K562 (cell line): ENCODE measurements around the gene N4BP3. TPM values are rescaled to one million over a fixed set of nuclear protein-coding genes. Genes with fewer than 3 reads are reported as not detected.
"Not testable (repeated sequence)": the region's sequence is repeated elsewhere in the genome, so short reads cannot be mapped to it uniquely, and the experiment has no call there.

Experiments
- ATAC-seq: fragments of 200-7000 bp; cut with Tn5 transposase; 3 replicates; pipeline ENCODE4 v1.9.1; 2020; ENCODE audit warnings: moderate library complexity
- BruUV-seq: library from RNA; stranded (reverse); fragments of 400-500 nt; replicated peaks from 2 replicates; lab custom pipeline; 2021; lab: Mats Ljungman, UMichigan
- CTCF ChIA-PET: fragments of 300-600 bp; formaldehyde crosslinking; extraction: SDS; loops from one replicate; lab custom pipeline; 2021; ENCODE audit warnings: low intra/inter-chr PET ratio; lab: Yijun Ruan, JAX
- POLR2A ChIA-PET: fragments of 300-600, 350-650 bp; sonication (Branson Sonifier 250); formaldehyde crosslinking; extraction: SDS; loops from one replicate; lab custom pipeline; 2021; ENCODE audit warnings: antibody characterized with exemption, inconsistent platforms; lab: Yijun Ruan, JAX
- DNase-seq, 4 experiments: peaks; one replicate each; pipeline versions ENCODE4 v3.0.0 to v3.0.0-alpha.2; 2011 to 2018; ENCODE audit warnings: low spot score in 3 of 4, mixed read lengths in 3 of 4; ENCODE audit errors: extremely low read depth in 1 of 4
- FAIRE-seq: peaks from 2 replicates; lab custom pipeline; 2011; peaks lifted over from hg19 to GRCh38; lab: Jason Lieb, UNC
- H2AFZ ChIP-seq: 2 replicates; pipeline ENCODE4 v1.6.0; 2011; ENCODE audit warnings: low read depth, low read length, control low read depth, inconsistent platforms
- H3K27ac ChIP-seq: fragments of 200-600 bp; 3 replicates; pipeline ENCODE4 v1.8.0; 2011; ENCODE audit warnings: low read depth, mild to moderate bottlenecking, control low read depth, inconsistent platforms, low read length, moderate library complexity, mixed read lengths; ENCODE audit errors: extremely low read depth
- H3K27me3 ChIP-seq, 2 experiments: fragments of 300-600 bp in 1 of 2; 2 replicates in 1 of 2; 3 replicates in 1 of 2; pipeline versions ENCODE4 v1.6.0 to v1.8.0; 2011; ENCODE audit warnings: inconsistent platforms in 2 of 2, low read length in 2 of 2, mild to moderate bottlenecking in 1 of 2, mixed read lengths in 1 of 2, moderate library complexity in 1 of 2; ENCODE audit not compliant: control insufficient read depth in 2 of 2, insufficient read depth in 2 of 2
- H3K36me3 ChIP-seq: fragments of 300-600 bp; 3 replicates; pipeline ENCODE4 v1.8.0; 2011; ENCODE audit warnings: mild to moderate bottlenecking, low read length, inconsistent platforms; ENCODE audit not compliant: control insufficient read depth, insufficient read depth
- H3K4me1 ChIP-seq, 2 experiments: fragments of 200-600 bp in 1 of 2; replicated peaks in 1 of 2; 2 replicates in 1 of 2; 3 replicates in 1 of 2; pipeline versions ENCODE4 v1.5.1 to v1.8.0; 2011; ENCODE audit warnings: inconsistent platforms in 2 of 2, low read length in 2 of 2, mild to moderate bottlenecking in 1 of 2, mixed read lengths in 1 of 2, moderate library complexity in 1 of 2; ENCODE audit not compliant: control insufficient read depth in 2 of 2, insufficient read depth in 2 of 2
- H3K4me2 ChIP-seq: 2 replicates; pipeline ENCODE4 v1.6.1; 2011; ENCODE audit warnings: low read length, control low read depth, inconsistent platforms, mixed read lengths; ENCODE audit not compliant: insufficient read depth
- H3K4me3 ChIP-seq: fragments of 200-600 bp; sonication (generic), shearing (Covaris generic); 2 replicates; pipeline ENCODE4 v1.5.1; 2016; ENCODE audit warnings: control low read depth, inconsistent platforms
- H3K79me2 ChIP-seq: fragments of 200-600 bp; 3 replicates; pipeline ENCODE4 v1.8.0; 2011; ENCODE audit warnings: low read length, inconsistent platforms; ENCODE audit not compliant: control insufficient read depth, insufficient read depth
- H3K9ac ChIP-seq, 2 experiments: 2 replicates each; pipeline versions ENCODE4 v1.6.0 to v1.6.1; 2011; ENCODE audit warnings: low read depth in 2 of 2, low read length in 2 of 2, control low read depth in 1 of 2, inconsistent platforms in 1 of 2, mild to moderate bottlenecking in 1 of 2, mixed read lengths in 1 of 2; ENCODE audit not compliant: insufficient read depth in 1 of 2
- H3K9me1 ChIP-seq: one replicate; pipeline ENCODE4 v1.6.0; 2011; ENCODE audit warnings: inconsistent platforms, mild to moderate bottlenecking, low read length, moderate library complexity; ENCODE audit not compliant: control insufficient read depth, insufficient read depth
- H3K9me3 ChIP-seq: replicated peaks from 2 replicates; pipeline ENCODE4 v1.5.1; 2011; ENCODE audit warnings: low read depth, low read length, inconsistent platforms; ENCODE audit not compliant: control insufficient read depth, insufficient read depth
- H4K20me1 ChIP-seq: replicated peaks from 2 replicates; pipeline ENCODE4 v1.6.1; 2011; ENCODE audit warnings: low read length, inconsistent platforms, mixed read lengths; ENCODE audit not compliant: control insufficient read depth, insufficient read depth
- BRD9 ChIP-seq: fragments of 450-650 bp; IDR thresholded peaks from 2 replicates; pipeline ENCODE4 v1.6.1; 2018; ENCODE audit warnings: low read depth; ENCODE audit not compliant: partially characterized antibody
- ERF ChIP-seq: fragments of 450-650 bp; formaldehyde crosslinking; IDR thresholded peaks from 2 replicates; pipeline ENCODE4 v1.4.0; 2020; ENCODE audit warnings: mild to moderate bottlenecking, mixed read lengths
- HDAC2 ChIP-seq: fragments of 450-650 bp; IDR thresholded peaks from 2 replicates; pipeline ENCODE4 v1.6.1; 2016; ENCODE audit warnings: mild to moderate bottlenecking
- KDM1A ChIP-seq, 2 experiments: fragments of 450-650 bp; IDR thresholded peaks; 2 replicates each; pipeline ENCODE4 v1.6.1; 2016; ENCODE audit warnings: mild to moderate bottlenecking in 2 of 2
- LEF1 ChIP-seq: fragments of 450-650 bp; IDR thresholded peaks from 2 replicates; pipeline ENCODE4 v1.6.1; 2016; ENCODE audit warnings: mild to moderate bottlenecking
- MBD2 ChIP-seq: sonication (generic); IDR thresholded peaks from 2 replicates; pipeline ENCODE4 v1.6.1; 2016; ENCODE audit warnings: low read depth, borderline replicate concordance
- MEIS2 ChIP-seq: fragments of 450-650 bp; IDR thresholded peaks from 2 replicates; pipeline ENCODE4 v1.6.1; 2014; ENCODE audit warnings: mild to moderate bottlenecking; ENCODE audit not compliant: partially characterized antibody
- MYC ChIP-seq, 2 experiments: fragments of 250-450 bp in 1 of 2; sonication (Bioruptor Pico) in 1 of 2; IDR thresholded peaks; 2 replicates each; pipeline versions ENCODE4 v1.5.1 to v1.6.1; 2012 to 2021; ENCODE audit warnings: low read depth in 2 of 2, borderline replicate concordance in 1 of 2, improper control_type of control experiment in 1 of 2, low read length in 1 of 2, mild to moderate bottlenecking in 1 of 2, moderate library complexity in 1 of 2
- NCOA4 ChIP-seq: fragments of 450-650 bp; IDR thresholded peaks from 2 replicates; pipeline ENCODE4 v1.6.1; 2018; ENCODE audit warnings: mild to moderate bottlenecking; ENCODE audit not compliant: partially characterized antibody
- NEUROD1 ChIP-seq: fragments of 150-350 bp; IDR thresholded peaks from 2 replicates; pipeline ENCODE4 v1.6.1; 2014; ENCODE audit warnings: borderline replicate concordance, low read length, low read depth; ENCODE audit not compliant: partially characterized antibody
- PTRF ChIP-seq: fragments of 450-650 bp; IDR thresholded peaks from 2 replicates; pipeline ENCODE4 v1.6.1; 2016; ENCODE audit warnings: mild to moderate bottlenecking, missing genetic modification characterization, missing compliant biosample characterization
- PYGO2 ChIP-seq: fragments of 450-650 bp; IDR thresholded peaks from 2 replicates; pipeline ENCODE4 v1.6.1; 2016; ENCODE audit warnings: mild to moderate bottlenecking, missing genetic modification characterization, moderate library complexity, missing compliant biosample characterization
- SMARCA5 ChIP-seq: fragments of 450-650 bp; IDR thresholded peaks from 2 replicates; pipeline ENCODE4 v1.6.1; 2016
- ZC3H8 ChIP-seq: fragments of 450-650 bp; IDR thresholded peaks from 2 replicates; pipeline ENCODE4 v1.6.1; 2017
- WGBS: fragments of 100-300 bp; shearing (Covaris generic); methylation state at CpG from one replicate; pipeline ENCODE4 v1.1.6; 2016; ENCODE audit warnings: low coverage, mixed read lengths; ENCODE audit not compliant: insufficient coverage; ENCODE audit errors: missing lambda C conversion rate; 5-methylcytosine and 5-hydroxymethylcytosine counted together
- in situ Hi-C: fragments of 300-500 bp; cut with MboI; formaldehyde crosslinking; loops from 4 replicates; pipeline ENCODE4 v1.15.0; 2018; ENCODE audit warnings: inconsistent platforms, mixed read lengths
- intact Hi-C: fragments of 100-400 bp; cut with micrococcal nuclease; formaldehyde crosslinking; loops from 2 replicates; pipeline ENCODE4 v1.14.2; 2022
- polyA plus RNA-seq, 8 experiments: library from polyadenylated mRNA; depleted of rRNA in 4 of 8; stranded (reverse) in 5 of 8; unstranded in 3 of 8; fragments of >200 nt; fragmentation: Nextera tagmentation in 2 of 8; fragmentation: Illumina TruSeq in 1 of 8; extraction: Ambion mirVana in 2 of 8; extraction: Trizol in 1 of 8; gene quantifications; 2 replicates each; pipeline versions ENCODE4 v1.2.1 to v1.2.3, GENCODE V29; 2011 to 2014; ENCODE audit warnings: inconsistent platforms in 1 of 8, missing spikeins in 1 of 8
- total RNA-seq, 7 experiments: library from RNA; depleted of rRNA in 6 of 7; stranded (reverse); fragments of >200 nt in 6 of 7; fragmentation: Illumina TruSeq in 2 of 7; extraction: Trizol in 2 of 7; gene quantifications; 2 replicates each; pipeline versions ENCODE4 v1.2.1 to v1.2.3, GENCODE V29; 2011 to 2021; ENCODE audit warnings: low replicate concordance in 1 of 7
- TF ChIP-seq, protein P1 (sequence below), 3 experiments: fragments of 200-800 bp in 1 of 3; fragments of 250-450 bp in 1 of 3; fragments of 450-650 bp in 1 of 3; sonication (Bioruptor Pico) in 1 of 3; sonication (Bioruptor generic) in 1 of 3; formaldehyde crosslinking in 1 of 3; IDR thresholded peaks; 2 replicates each; pipeline versions ENCODE4 v1.6.1 to v1.8.0; 2016 to 2022; ENCODE audit warnings: mild to moderate bottlenecking in 2 of 3, missing genetic modification characterization in 2 of 3, missing compliant biosample characterization in 1 of 3, moderate library complexity in 1 of 3
- TF ChIP-seq, protein P2 (sequence below), 2 experiments: fragments of 450-650 bp; IDR thresholded peaks; 2 replicates each; pipeline ENCODE4 v1.6.1; 2016

N4BP3 gene
- total and polyA plus RNA-seq, 9 of the 15 experiments (the other 6 are each of a cell fraction or from before 2014, with no cell fraction given), result 0.06 to 7.0 (median 2.4) TPM

DNA sequence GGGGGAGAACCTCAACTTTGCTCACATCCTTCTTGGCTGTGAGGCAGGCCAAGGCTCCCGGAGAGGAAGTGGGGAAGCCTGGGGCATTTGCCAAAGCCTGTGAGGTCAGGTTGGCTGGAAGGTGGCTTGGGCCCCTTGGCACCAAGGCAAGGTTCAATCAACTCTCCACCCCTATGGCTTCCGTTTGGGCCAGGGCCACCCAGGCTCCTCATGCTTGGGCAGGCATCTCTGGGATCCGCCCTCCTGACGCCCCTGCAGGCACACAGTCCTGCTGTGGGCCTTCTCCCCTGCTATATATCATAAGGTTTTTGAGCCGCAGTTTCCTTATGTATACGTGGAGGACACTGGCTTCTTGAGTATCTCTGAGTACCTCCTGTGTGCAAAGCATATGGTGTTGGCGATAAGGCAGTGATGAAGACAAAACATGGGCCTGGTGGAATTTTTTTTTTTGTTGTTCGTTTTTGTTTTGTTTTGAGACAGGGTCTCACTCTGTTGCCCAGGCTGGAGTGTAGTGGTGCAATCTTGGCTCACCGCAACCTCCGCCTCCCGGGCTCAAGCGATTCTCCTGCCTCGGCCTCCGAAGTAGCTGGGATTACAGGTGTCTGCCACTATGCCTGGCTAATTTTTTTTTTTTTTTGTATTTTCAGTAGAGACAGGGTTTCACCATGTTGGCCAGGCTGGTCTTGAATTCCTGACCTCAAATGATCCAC, 14.1 kb downstream of the N4BP3 start:
- H3K4me3 ChIP-seq; H3K9me3 ChIP-seq; CTCF ChIA-PET; H3K27me3 ChIP-seq; in situ Hi-C loops; BruUV-seq; H3K9me1 ChIP-seq; H4K20me1 ChIP-seq; TF ChIP-seq MYC (CRISPR knock-in tag; IDR thresholded peaks at IDR 0.05; ENCODE audit: borderline replicate concordance, low read depth): not testable (repeated sequence)
- intact Hi-C loops, result loop anchor here (1.0 kb wide), 1 partner anchor 14 kb away; the partner anchor contains the start of gene N4BP3
- H3K36me3 ChIP-seq, result peaks cover 11% of the 10 kb centered on the region; the same call in 2 of the 3 replicates
- peak overlapping the region; percentile 75 for H2AFZ ChIP-seq
- H3K4me1 ChIP-seq, result peaks cover 31 to 74% of the 10 kb centered on the region in 2 experiments
- H3K79me2 ChIP-seq, result peaks cover 24% of the 10 kb centered on the region
- H3K9ac ChIP-seq, result peak overlapping the region; percentile 60 to 84
- WGBS, result 7% methylated on average over 14 of the region's 14 CpGs
- POLR2A ChIA-PET, result interaction anchor here (0.9 kb wide), 2 partner anchors 14 to 52 kb away, joined by 3 to 4 read pairs; partner anchors contain the start of gene N4BP3
- ATAC-seq (peak; percentile 77), FAIRE-seq (peak; percentile 98), DNase-seq (peak; percentile 70 to 94 (median 78))
- H3K27ac ChIP-seq, result peak overlapping the region; percentile 88
- H3K4me2 ChIP-seq, result peak overlapping the region; percentile 57
- TF ChIP-seq, protein P1, sequence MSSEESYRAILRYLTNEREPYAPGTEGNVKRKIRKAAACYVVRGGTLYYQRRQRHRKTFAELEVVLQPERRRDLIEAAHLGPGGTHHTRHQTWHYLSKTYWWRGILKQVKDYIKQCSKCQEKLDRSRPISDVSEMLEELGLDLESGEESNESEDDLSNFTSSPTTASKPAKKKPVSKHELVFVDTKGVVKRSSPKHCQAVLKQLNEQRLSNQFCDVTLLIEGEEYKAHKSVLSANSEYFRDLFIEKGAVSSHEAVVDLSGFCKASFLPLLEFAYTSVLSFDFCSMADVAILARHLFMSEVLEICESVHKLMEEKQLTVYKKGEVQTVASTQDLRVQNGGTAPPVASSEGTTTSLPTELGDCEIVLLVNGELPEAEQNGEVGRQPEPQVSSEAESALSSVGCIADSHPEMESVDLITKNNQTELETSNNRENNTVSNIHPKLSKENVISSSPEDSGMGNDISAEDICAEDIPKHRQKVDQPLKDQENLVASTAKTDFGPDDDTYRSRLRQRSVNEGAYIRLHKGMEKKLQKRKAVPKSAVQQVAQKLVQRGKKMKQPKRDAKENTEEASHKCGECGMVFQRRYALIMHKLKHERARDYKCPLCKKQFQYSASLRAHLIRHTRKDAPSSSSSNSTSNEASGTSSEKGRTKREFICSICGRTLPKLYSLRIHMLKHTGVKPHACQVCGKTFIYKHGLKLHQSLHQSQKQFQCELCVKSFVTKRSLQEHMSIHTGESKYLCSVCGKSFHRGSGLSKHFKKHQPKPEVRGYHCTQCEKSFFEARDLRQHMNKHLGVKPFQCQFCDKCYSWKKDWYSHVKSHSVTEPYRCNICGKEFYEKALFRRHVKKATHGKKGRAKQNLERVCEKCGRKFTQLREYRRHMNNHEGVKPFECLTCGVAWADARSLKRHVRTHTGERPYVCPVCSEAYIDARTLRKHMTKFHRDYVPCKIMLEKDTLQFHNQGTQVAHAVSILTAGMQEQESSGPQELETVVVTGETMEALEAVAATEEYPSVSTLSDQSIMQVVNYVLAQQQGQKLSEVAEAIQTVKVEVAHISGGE (CRISPR knock-in tag; IDR thresholded peaks at IDR 0.05), result peak in 1 of 3 experiments; percentile 73; a peak in 2 of 6 replicates
- 0 out of 2 replicates have a peak, but pooled peaks have one; percentile 66 for TF ChIP-seq PYGO2 (tag)
- peak; percentile 72 for TF ChIP-seq NCOA4
- peak; percentile 90 for TF ChIP-seq LEF1
- TF ChIP-seq NEUROD1, result peak; percentile 59
- TF ChIP-seq MEIS2, result peak; percentile 96
- TF ChIP-seq HDAC2, result peak; percentile 97
- TF ChIP-seq BRD9, result peak; percentile 79
- TF ChIP-seq, protein P2, sequence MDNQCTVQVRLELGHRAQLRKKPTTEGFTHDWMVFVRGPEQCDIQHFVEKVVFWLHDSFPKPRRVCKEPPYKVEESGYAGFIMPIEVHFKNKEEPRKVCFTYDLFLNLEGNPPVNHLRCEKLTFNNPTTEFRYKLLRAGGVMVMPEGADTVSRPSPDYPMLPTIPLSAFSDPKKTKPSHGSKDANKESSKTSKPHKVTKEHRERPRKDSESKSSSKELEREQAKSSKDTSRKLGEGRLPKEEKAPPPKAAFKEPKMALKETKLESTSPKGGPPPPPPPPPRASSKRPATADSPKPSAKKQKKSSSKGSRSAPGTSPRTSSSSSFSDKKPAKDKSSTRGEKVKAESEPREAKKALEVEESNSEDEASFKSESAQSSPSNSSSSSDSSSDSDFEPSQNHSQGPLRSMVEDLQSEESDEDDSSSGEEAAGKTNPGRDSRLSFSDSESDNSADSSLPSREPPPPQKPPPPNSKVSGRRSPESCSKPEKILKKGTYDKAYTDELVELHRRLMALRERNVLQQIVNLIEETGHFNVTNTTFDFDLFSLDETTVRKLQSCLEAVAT (IDR thresholded peaks at IDR 0.05), result peak; percentile 59 to 77; a peak in 3 of 4 replicates
- 0 out of 2 replicates have a peak, but pooled peaks have one; percentile 25 for TF ChIP-seq PTRF
- peak; percentile 42; the same call in 1 of the 2 replicates for TF ChIP-seq MBD2
- peak; percentile 98 for TF ChIP-seq SMARCA5
- peak; percentile 75 for TF ChIP-seq MYC (IDR thresholded peaks at IDR 0.05; ENCODE audit: low read depth, low read length)
- TF ChIP-seq ZC3H8, result 0 out of 2 replicates have a peak, but pooled peaks have one; percentile 57
- peak; percentile 77 to 99 for TF ChIP-seq KDM1A (IDR thresholded peaks at IDR 0.05)
- 0 out of 2 replicates have a peak, but pooled peaks have one; percentile 45 for TF ChIP-seq ERF (CRISPR knock-in tag)
